Measurements from ENCODE around the gene MORN3.
"Not testable (repeated sequence)": the region's sequence is repeated elsewhere in the genome, so short reads cannot be mapped to it uniquely, and the experiment has no call there.

Gene MORN3

GRCh38 chr12:121637231-121637914 is 32.1 kb downstream of the MORN3 start:
- H3K4me1 ChIP-seq (ENCODE audit: insufficient read depth, low read length): peaks cover 11% of the 10 kb centered on the region
- H3K9ac ChIP-seq (ENCODE audit: low read depth, low read length): no peak overlapping the region
- no peaks in the 10 kb centered on the region for H3K9me3 ChIP-seq (ENCODE audit: insufficient read depth, low read depth, low read length)
- no peaks in the 10 kb centered on the region for H3K27me3 ChIP-seq (ENCODE audit: insufficient read depth, low read length)
- peaks cover 21% of the 10 kb centered on the region; the same call in 1 of the 2 replicates for H3K36me3 ChIP-seq (ENCODE audit: insufficient read depth, low read length)
- WGBS: 88% methylated on average over 10 of the region's 10 CpGs
- no peak overlapping the region for H3K4me3 ChIP-seq (ENCODE audit: low read length)
- H3K27ac ChIP-seq (ENCODE audit: low read depth, low read length): no peak overlapping the region

GRCh38 chr12:121634836-121635235 is 34.6 kb downstream of the MORN3 start:
- no peaks in the 10 kb centered on the region for H3K27me3 ChIP-seq (ENCODE audit: insufficient read depth, low read length)
- WGBS: 91% methylated on average over 13 of the region's 13 CpGs
- peaks cover 12% of the 10 kb centered on the region; the same call in 1 of the 2 replicates for H3K36me3 ChIP-seq (ENCODE audit: insufficient read depth, low read length)
- H3K27ac ChIP-seq (ENCODE audit: low read depth, low read length): no peak overlapping the region
- H3K9me3 ChIP-seq (ENCODE audit: insufficient read depth, low read depth, low read length): no peaks in the 10 kb centered on the region
- H3K4me3 ChIP-seq (ENCODE audit: low read length): no peak overlapping the region
- H3K4me1 ChIP-seq (ENCODE audit: insufficient read depth, low read length): peaks cover 19% of the 10 kb centered on the region
- H3K9ac ChIP-seq (ENCODE audit: low read depth, low read length): no peak overlapping the region

- not testable (repeated sequence) for H3K27ac ChIP-seq (ENCODE audit: low read depth, low read length); H3K9ac ChIP-seq (ENCODE audit: low read depth, low read length); H3K9me3 ChIP-seq (ENCODE audit: insufficient read depth, low read depth, low read length); H3K27me3 ChIP-seq (ENCODE audit: insufficient read depth, low read length); H3K4me3 ChIP-seq (ENCODE audit: low read length)
- peaks cover 28% of the 10 kb centered on the region for H3K4me1 ChIP-seq (ENCODE audit: insufficient read depth, low read length)
- no CpG with 5 or more reads among the region's 11 CpGs for WGBS
- peaks cover 12% of the 10 kb centered on the region; the same call in 1 of the 2 replicates for H3K36me3 ChIP-seq (ENCODE audit: insufficient read depth, low read length)
Measured at GRCh38 chr12:121633833-121634196, 35.6 kb downstream of the MORN3 start.

- 81% methylated on average over 10 of the region's 11 CpGs for WGBS
- Histone ChIP-seq H3K27me3 (ENCODE audit: insufficient read depth, low read length) (no peaks in the 10 kb centered on the region), H3K9ac (ENCODE audit: low read depth, low read length) (peak overlapping the region; percentile 52; the same call in 1 of the 2 replicates), H3K4me1 (ENCODE audit: insufficient read depth, low read length) (peaks cover 34% of the 10 kb centered on the region), H3K27ac (ENCODE audit: low read depth, low read length) (peak overlapping the region; percentile 80), H3K9me3 (ENCODE audit: insufficient read depth, low read depth, low read length) (no peaks in the 10 kb centered on the region), H3K4me3 (ENCODE audit: low read length) (no peak overlapping the region), H3K36me3 (ENCODE audit: insufficient read depth, low read length) (peaks cover 4% of the 10 kb centered on the region; the same call in 1 of the 2 replicates)
Measured at GRCh38 chr12:121632069-121632970, 37.1 kb downstream of the MORN3 start.

DNA sequence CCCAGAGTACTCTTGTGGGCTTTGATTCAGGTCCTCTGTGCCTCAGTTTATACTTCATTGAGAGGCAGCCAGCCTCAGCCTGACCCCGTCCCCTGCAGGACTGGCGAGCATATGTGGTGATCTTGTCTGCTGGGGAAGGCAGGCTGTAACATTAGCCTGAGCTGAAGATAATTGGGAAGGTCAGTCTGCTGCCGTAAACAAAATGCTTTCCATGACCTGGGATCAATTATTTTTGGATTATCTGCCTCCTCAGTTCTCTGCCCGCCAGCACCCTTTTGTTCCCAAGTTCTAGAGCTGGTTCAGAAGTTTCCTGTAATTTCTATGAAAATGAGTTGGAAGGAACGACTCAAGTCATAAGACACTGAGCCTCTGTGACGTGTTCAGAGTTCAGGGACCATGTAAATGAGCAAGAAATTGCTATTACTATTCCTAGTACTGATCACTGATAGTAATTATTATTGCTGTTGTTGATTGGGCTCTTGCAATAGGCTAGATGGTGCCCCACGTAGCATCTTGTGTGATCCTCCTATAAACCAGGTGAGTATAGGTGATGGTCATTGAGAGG is 38.6 kb downstream of the MORN3 start:
- H3K4me1 ChIP-seq (ENCODE audit: insufficient read depth, low read length): peaks cover 36% of the 10 kb centered on the region
- WGBS: 90% methylated on average over 7 of the region's 7 CpGs
- H3K36me3 ChIP-seq (ENCODE audit: insufficient read depth, low read length): peaks cover 4% of the 10 kb centered on the region; the same call in 1 of the 2 replicates
- H3K27ac ChIP-seq (ENCODE audit: low read depth, low read length): 0 out of 2 replicates have a peak overlapping the region, but pooled peaks have one; percentile 19
- no peaks in the 10 kb centered on the region for H3K9me3 ChIP-seq (ENCODE audit: insufficient read depth, low read depth, low read length)
- H3K27me3 ChIP-seq (ENCODE audit: insufficient read depth, low read length): no peaks in the 10 kb centered on the region
- no peak overlapping the region for H3K4me3 ChIP-seq (ENCODE audit: low read length)
- no peak overlapping the region for H3K9ac ChIP-seq (ENCODE audit: low read depth, low read length)

DNA sequence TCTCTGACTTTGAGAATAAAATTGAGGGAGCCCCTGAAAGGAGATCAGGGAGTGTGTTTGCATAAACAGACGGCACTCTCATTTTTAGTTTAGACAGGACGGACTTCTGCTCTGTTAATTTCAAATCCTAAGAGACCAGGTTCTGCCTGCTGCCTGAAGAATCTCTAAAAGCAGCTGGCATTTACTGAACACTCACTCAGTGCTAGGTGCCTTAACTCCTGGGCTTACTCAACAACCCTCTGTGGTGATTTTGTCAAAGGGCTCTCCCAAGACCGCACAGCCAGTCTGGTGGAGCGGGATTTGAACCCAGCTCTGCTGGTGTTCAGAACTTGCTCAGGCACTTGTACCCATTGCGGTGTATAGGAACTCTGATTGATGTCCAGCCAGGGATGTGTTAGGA is 40.9 kb downstream of the MORN3 start:
- no peak overlapping the region for H3K4me3 ChIP-seq (ENCODE audit: low read length)
- 88% methylated on average over 5 of the region's 5 CpGs for WGBS
- no peak overlapping the region for H3K9ac ChIP-seq (ENCODE audit: low read depth, low read length)
- H3K27me3 ChIP-seq (ENCODE audit: insufficient read depth, low read length): no peaks in the 10 kb centered on the region
- H3K9me3 ChIP-seq (ENCODE audit: insufficient read depth, low read depth, low read length): no peaks in the 10 kb centered on the region
- H3K36me3 ChIP-seq (ENCODE audit: insufficient read depth, low read length): peaks cover 4% of the 10 kb centered on the region; the same call in 1 of the 2 replicates
- peaks cover 42% of the 10 kb centered on the region for H3K4me1 ChIP-seq (ENCODE audit: insufficient read depth, low read length)
- no peak overlapping the region for H3K27ac ChIP-seq (ENCODE audit: low read depth, low read length)

DNA sequence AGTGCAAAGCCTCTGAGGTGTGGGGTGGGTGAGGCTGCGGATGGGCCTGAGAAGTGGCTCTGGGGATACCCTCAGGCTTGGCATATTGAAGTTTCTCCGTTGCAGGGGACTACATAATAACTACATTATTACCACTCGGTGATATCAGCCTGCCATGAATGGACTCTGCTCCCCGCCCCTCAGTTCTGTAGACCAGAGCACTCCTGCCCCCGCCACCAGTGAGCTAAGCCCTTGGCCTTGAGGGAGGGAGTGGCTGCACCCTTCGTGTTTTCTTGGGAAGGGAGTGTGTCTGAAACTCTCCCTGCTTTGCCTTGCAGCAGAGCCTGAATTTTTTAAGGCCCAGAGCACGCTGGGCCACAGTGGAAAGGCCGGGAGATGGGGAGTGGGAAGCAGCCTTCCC is 41.4 kb downstream of the MORN3 start:
- WGBS: 37% methylated on average over 7 of the region's 8 CpGs
- peaks cover 38% of the 10 kb centered on the region for H3K4me1 ChIP-seq (ENCODE audit: insufficient read depth, low read length)
- H3K4me3 ChIP-seq (ENCODE audit: low read length): peak overlapping the region; percentile 96
- no peak overlapping the region for H3K27ac ChIP-seq (ENCODE audit: low read depth, low read length)
- H3K9me3 ChIP-seq (ENCODE audit: insufficient read depth, low read depth, low read length): no peaks in the 10 kb centered on the region
- H3K9ac ChIP-seq (ENCODE audit: low read depth, low read length): no peak overlapping the region
- no peaks in the 10 kb centered on the region for H3K27me3 ChIP-seq (ENCODE audit: insufficient read depth, low read length)
- H3K36me3 ChIP-seq (ENCODE audit: insufficient read depth, low read length): peaks cover 4% of the 10 kb centered on the region; the same call in 1 of the 2 replicates

DNA sequence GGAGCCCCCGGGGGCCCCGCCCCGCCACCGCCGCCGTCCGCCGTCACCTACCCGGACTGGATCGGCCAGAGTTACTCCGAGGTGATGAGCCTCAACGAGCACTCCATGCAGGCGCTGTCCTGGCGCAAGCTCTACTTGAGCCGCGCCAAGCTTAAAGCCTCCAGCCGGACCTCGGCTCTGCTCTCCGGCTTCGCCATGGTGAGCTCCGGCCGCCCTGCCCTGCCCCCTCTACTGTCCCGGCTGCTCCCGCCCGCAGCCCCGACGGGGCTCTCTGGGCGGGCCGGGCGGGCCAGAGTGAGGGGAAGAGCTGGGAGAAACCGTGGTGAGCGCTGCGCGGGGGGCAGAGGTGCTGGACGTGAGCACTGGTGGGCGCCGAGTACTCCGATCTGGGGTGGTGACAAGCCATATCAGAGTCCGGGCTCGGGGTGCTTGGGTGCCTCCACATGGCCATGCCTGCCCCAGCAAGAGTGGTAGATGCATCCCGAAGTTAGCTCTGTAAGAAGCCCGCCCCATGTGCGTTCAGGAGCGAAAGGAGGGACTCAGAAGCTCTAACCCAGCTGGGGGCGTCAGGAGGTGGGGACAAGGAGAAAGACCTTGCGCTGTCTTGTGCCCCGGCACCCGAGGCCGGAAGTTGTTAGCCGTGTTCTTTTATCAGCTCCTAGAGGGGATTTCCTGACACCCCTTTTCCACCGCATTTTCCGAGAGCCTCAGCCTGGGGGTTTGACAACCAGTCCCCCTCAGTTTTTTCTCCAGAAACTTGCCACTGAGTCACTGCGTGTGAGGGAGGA is 42.4 kb downstream of the MORN3 start:
- Histone ChIP-seq H3K9ac (ENCODE audit: low read depth, low read length) (peak overlapping the region; percentile 82), H3K27me3 (ENCODE audit: insufficient read depth, low read length) (no peaks in the 10 kb centered on the region), H3K4me3 (ENCODE audit: low read length) (peak overlapping the region; percentile 96), H3K36me3 (ENCODE audit: insufficient read depth, low read length) (peaks cover 4% of the 10 kb centered on the region; the same call in 1 of the 2 replicates), H3K27ac (ENCODE audit: low read depth, low read length) (peak overlapping the region; percentile 85), H3K9me3 (ENCODE audit: insufficient read depth, low read depth, low read length) (no peaks in the 10 kb centered on the region), H3K4me1 (ENCODE audit: insufficient read depth, low read length) (peaks cover 28% of the 10 kb centered on the region)
- WGBS: under 1% methylated on average over 53 of the region's 53 CpGs

GRCh38 chr12:121626087-121626852 is 43.2 kb downstream of the MORN3 start, which contains the start of gene ORAI1:
TSS of gene ORAI1 (plus strand) at chr12:121626530.
- H3K27ac ChIP-seq (ENCODE audit: low read depth, low read length): peak within 1 kb of the TSS; percentile 85
- no peaks in the 10 kb centered on the region for H3K9me3 ChIP-seq (ENCODE audit: insufficient read depth, low read depth, low read length)
- 2% methylated on average over 92 of the region's 92 CpGs for WGBS
- peaks cover 3% of the 10 kb centered on the region; the same call in 1 of the 2 replicates for H3K36me3 ChIP-seq (ENCODE audit: insufficient read depth, low read length)
- peak within 1 kb of the TSS; percentile 82 for H3K9ac ChIP-seq (ENCODE audit: low read depth, low read length)
- no peaks in the 10 kb centered on the region for H3K27me3 ChIP-seq (ENCODE audit: insufficient read depth, low read length)
- peak within 1 kb of the TSS; percentile 96 for H3K4me3 ChIP-seq (ENCODE audit: low read length)
- H3K4me1 ChIP-seq (ENCODE audit: insufficient read depth, low read length): peaks cover 25% of the 10 kb centered on the region

DNA sequence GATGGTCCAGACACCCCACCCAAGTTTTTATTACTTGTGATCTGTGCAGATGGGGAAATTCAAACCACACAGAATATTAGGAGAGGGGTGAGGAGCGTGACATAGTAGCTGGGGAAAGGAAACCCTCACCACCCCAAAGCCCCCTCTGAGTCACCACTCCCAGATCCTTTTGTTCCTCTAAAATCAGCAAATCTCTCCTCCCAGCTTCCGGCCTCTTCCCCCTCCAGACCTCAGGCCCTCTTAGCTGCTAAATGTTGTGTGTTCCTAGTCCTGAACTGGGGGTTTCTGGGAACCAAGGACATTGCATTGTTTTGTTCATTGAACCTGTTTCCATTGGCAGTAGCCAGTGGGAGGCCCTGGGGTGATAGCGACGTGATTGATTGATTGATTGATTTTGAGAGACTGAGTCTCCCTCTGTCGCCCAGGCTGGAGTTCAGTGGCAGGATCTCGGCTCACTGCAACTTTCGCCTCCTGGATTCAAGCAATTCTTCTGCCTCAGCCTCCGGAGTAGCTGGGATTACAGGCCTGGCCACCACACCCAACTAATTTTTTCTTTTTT is 49.0 kb downstream of the MORN3 start:
- 41% methylated on average over 6 of the region's 8 CpGs for WGBS
- Histone ChIP-seq H3K9me3 (ENCODE audit: insufficient read depth, low read depth, low read length) (no peaks in the 10 kb centered on the region), H3K36me3 (ENCODE audit: insufficient read depth, low read length) (no peaks in the 10 kb centered on the region), H3K27me3 (ENCODE audit: insufficient read depth, low read length) (no peaks in the 10 kb centered on the region), H3K9ac (ENCODE audit: low read depth, low read length) (peak overlapping the region; percentile 21; the same call in 1 of the 2 replicates), H3K4me1 (ENCODE audit: insufficient read depth, low read length) (peaks cover 15% of the 10 kb centered on the region), H3K4me3 (ENCODE audit: low read length) (no peak overlapping the region), H3K27ac (ENCODE audit: low read depth, low read length) (peak overlapping the region; percentile 79)
